Effector memory CD8-positive, alpha-beta T cell (primary cell): ENCODE data around the gene SMLR1.
A peak's percentile ranks its signal among the peaks of the same experiment; 100 is the strongest.
"Not testable (repeated sequence)": the region's sequence is repeated elsewhere in the genome, so short reads cannot be mapped to it uniquely, and the experiment has no call there.

ENCODE experiments used
- ATAC-seq: fragments of 150-1000 bp; cut with Tn5 transposase; replicated peaks from 2 replicates; pipeline ENCODE4 v1.10.0; 2021; ENCODE audit warnings: mild to moderate bottlenecking, moderate library complexity
- DNase-seq, 3 experiments: peaks; one replicate each; pipeline ENCODE4 v3.0.0; 2021
- H3K27ac Mint-ChIP-seq, 2 donors: one replicate each; pipeline ENCODE4 v1.8.0; 2022; ENCODE audit warnings: mild to moderate bottlenecking in 2 of 2, mixed read lengths in 2 of 2, moderate library complexity in 2 of 2
- H3K27me3 Mint-ChIP-seq, 2 donors: one replicate each; pipeline ENCODE4 v1.8.0; 2022; ENCODE audit warnings: mixed read lengths in 2 of 2
- H3K36me3 Mint-ChIP-seq: one replicate; pipeline ENCODE4 v1.8.0; 2022; ENCODE audit warnings: mild to moderate bottlenecking, moderate library complexity, mixed read lengths; ENCODE audit not compliant: insufficient read depth
- H3K4me1 Mint-ChIP-seq, 2 donors: one replicate each; pipeline ENCODE4 v1.8.0; 2022; ENCODE audit warnings: low read depth in 2 of 2, mixed read lengths in 2 of 2
- H3K4me3 Mint-ChIP-seq, 2 donors: one replicate each; pipeline ENCODE4 v1.8.0; 2022; ENCODE audit warnings: mild to moderate bottlenecking in 2 of 2, mixed read lengths in 2 of 2, moderate library complexity in 2 of 2
- H3K9me3 Mint-ChIP-seq, 2 donors: one replicate each; pipeline ENCODE4 v1.8.0; 2022; ENCODE audit warnings: mixed read lengths in 2 of 2

SMLR1 gene

DNA sequence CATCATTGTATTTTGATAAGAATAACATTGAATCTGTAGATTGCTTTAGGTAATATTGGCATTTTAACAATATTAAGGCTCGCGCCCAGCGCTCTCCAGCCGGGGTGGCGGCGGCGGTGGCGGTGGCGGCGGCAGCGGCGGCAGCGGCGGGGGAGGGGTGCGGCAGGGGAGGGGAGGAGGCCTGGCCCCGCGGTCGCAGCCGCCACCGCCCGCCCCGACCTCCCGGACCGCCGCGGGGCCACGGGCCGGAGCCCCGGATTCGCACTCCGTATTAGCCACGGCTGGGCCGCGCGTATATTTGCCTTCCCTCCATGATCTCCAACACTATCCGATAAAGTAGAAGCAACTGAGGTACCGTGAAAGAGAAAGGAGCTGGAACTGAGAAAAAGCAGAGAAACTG lies 25.8 kb upstream of the SMLR1 start:
- H3K4me1 Mint-ChIP-seq, H3K36me3 Mint-ChIP-seq, H3K27ac Mint-ChIP-seq, H3K27me3 Mint-ChIP-seq, DNase-seq, H3K9me3 Mint-ChIP-seq, H3K4me3 Mint-ChIP-seq, ATAC-seq: not testable (repeated sequence)

GRCh38 chr6:130810307-130811030 lies 16.7 kb upstream of the SMLR1 start:
- no peaks in the 10 kb centered on the region for H3K36me3 Mint-ChIP-seq
- H3K27me3 Mint-ChIP-seq: peaks cover 6 to 10% of the 10 kb centered on the region in 2 donors
- ATAC-seq: no peak
- H3K9me3 Mint-ChIP-seq: no peaks in the 10 kb centered on the region
- no peaks in the 10 kb centered on the region for H3K4me1 Mint-ChIP-seq
- H3K4me3 Mint-ChIP-seq: no peak overlapping the region
- H3K27ac Mint-ChIP-seq: no peak overlapping the region
- DNase-seq: no peak

DNA sequence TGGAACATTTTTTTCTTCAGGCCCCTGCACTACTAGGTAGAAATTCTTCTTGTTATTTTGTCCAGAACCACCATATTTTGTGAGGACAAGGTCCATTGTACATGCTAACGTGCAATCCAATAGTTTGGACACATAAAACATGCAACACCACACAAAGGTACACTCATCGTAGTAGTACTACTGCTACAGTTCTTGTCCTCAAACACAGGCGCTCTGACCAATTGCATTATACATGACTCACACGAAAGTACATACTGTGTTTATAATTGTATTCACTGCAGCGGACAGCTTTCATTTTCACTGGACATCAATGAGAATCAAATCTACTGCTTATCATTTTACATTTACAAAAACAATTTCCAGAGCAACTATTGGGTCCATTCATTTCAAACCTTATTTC lies 15.3 kb upstream of the SMLR1 start:
- Mint-ChIP-seq H3K9me3 (no peaks in the 10 kb centered on the region), H3K27ac (no peak overlapping the region), H3K36me3 (no peaks in the 10 kb centered on the region)

DNA sequence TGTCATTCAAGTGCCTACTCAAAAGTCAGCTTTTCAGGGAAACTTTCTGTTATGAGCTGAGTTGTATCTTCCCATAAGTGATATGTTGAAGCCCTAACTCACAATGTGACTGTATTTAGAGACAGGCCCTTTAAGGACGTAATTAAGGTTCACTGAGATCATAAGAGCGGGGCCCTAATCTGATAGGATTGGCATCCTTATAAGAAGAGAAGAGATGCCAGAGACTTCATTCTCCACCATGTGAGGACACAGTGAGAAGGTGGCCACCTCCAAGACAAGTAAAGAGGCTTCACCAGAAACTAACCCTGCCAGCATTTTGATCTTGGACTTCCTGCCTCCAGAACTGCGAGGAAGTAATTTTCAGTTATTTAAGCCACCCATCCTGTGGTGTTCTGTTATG lies 12.7 kb upstream of the SMLR1 start:
- H3K27me3 Mint-ChIP-seq: peaks cover 22 to 27% of the 10 kb centered on the region in 2 donors
- ATAC-seq (no peak), DNase-seq (no peak)
- H3K27ac Mint-ChIP-seq: no peak overlapping the region
- H3K4me1 Mint-ChIP-seq: peaks cover 0 to 2% of the 10 kb centered on the region in 2 donors
- H3K4me3 Mint-ChIP-seq: no peak overlapping the region
- no peaks in the 10 kb centered on the region for H3K36me3 Mint-ChIP-seq
- no peaks in the 10 kb centered on the region for H3K9me3 Mint-ChIP-seq

More for the DNA sequence above, 15.3 kb upstream of the SMLR1 start:
- Mint-ChIP-seq H3K27me3 (peaks cover 2 to 3% of the 10 kb centered on the region in 2 donors), H3K4me1 (no peaks in the 10 kb centered on the region), H3K4me3 (no peak overlapping the region)
- ATAC-seq (no peak), DNase-seq (no peak)

DNA sequence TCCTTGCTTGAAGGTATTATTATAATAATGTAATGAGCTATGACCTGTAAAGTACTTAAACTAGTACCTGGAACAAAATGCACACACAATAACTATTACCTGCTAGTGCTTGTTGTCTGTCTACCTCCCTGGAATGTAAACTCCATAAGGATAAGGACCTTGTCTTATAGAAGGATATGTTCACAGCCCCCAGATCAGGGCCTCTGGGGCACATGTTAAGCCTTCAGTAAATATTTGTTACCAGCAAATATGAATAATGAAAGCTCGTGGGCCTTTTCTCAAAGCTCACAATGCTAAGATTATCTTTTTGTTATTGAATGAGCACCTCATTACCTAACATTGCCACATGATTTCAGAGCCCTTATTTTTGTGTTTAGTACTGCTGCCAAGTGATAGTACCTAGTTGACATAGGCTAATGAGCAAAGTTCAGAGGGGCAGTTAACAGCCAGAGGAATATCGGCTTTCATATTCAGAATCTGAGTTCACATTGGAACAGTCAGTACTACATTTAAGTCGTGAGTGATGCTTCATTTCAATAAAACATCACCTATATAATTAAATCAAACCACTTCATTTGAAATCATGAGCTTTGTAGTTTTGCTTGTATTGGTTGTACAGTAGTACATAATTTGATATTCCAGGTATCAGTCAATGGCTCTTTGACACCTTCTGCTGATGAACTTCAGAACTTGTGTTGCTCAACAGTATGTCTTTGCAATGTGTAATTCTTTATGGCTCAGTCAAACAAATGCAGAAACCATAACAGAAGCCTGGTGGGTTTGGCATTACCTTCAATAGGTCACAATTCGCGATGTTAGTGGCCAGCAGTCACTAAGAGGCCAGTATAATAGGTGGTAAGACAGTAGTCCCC lies 11.8 kb upstream of the SMLR1 start:
- peaks cover 25 to 34% of the 10 kb centered on the region in 2 donors for H3K27me3 Mint-ChIP-seq
- DNase-seq (no peak), ATAC-seq (no peak)
- peaks cover 0 to 2% of the 10 kb centered on the region in 2 donors for H3K4me1 Mint-ChIP-seq
- H3K27ac Mint-ChIP-seq: no peak overlapping the region
- no peak overlapping the region for H3K4me3 Mint-ChIP-seq
- H3K9me3 Mint-ChIP-seq: no peaks in the 10 kb centered on the region
- no peaks in the 10 kb centered on the region for H3K36me3 Mint-ChIP-seq

GRCh38 chr6:130822736-130823135 lies 4.5 kb upstream of the SMLR1 start:
- Mint-ChIP-seq H3K27me3 (peaks cover 13 to 25% of the 10 kb centered on the region in 2 donors), H3K27ac (no peak overlapping the region), H3K4me3 (no peak overlapping the region), H3K4me1 (peaks cover 0 to 4% of the 10 kb centered on the region in 2 donors), H3K36me3 (no peaks in the 10 kb centered on the region), H3K9me3 (no peaks in the 10 kb centered on the region)
- ATAC-seq (no peak), DNase-seq (no peak)

DNA sequence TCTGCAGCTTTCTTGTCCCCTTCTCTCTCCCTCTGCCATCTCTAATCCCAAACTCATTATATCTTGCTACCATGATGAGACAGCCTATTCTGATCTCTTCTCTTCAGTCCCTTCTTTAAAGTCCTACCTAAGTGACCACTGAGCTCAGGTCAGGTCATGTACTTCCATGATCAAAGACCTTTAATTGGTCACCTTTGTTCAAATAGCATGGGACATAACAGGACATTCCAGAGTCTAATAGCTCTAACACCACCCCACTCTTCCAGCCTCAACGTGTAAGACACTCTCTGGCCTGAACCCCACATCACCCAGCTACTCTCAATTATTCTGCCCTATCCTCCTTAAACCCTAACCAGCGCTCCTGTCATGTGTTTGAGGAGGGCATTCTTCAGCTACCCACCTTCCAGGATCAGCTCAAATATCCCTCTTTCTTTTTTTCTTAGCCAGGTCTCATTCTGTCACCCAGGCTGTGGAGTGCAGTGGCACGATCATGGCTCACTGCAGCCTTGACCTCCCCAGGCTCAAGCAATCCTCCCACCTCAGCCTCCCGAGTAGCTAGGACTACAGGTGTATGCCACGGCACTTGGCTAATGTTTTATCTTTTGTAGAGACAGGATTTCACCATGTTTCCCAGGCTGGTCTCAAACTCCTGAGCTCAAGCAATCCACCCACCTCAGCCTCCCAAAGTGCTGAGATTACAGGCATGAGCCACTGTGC lies 2.1 kb upstream of the SMLR1 start:
- Mint-ChIP-seq H3K4me3 (no peak overlapping the region), H3K4me1 (peaks cover 0 to 1% of the 10 kb centered on the region in 2 donors), H3K27ac (no peak overlapping the region), H3K9me3 (no peaks in the 10 kb centered on the region), H3K27me3 (peaks cover 0 to 1% of the 10 kb centered on the region in 2 donors), H3K36me3 (no peaks in the 10 kb centered on the region)
- DNase-seq (no peak), ATAC-seq (no peak)

GRCh38 chr6:130825772-130826441 lies 1.3 kb upstream of the SMLR1 start:
- H3K27ac Mint-ChIP-seq: no peak overlapping the region
- no peak for DNase-seq
- peaks cover 0 to 1% of the 10 kb centered on the region in 2 donors for H3K4me1 Mint-ChIP-seq
- H3K9me3 Mint-ChIP-seq: no peaks in the 10 kb centered on the region
- H3K36me3 Mint-ChIP-seq: no peaks in the 10 kb centered on the region
- no peak overlapping the region for H3K4me3 Mint-ChIP-seq
- peak; percentile 27 for ATAC-seq
- H3K27me3 Mint-ChIP-seq: peaks cover 0 to 1% of the 10 kb centered on the region in 2 donors

DNA sequence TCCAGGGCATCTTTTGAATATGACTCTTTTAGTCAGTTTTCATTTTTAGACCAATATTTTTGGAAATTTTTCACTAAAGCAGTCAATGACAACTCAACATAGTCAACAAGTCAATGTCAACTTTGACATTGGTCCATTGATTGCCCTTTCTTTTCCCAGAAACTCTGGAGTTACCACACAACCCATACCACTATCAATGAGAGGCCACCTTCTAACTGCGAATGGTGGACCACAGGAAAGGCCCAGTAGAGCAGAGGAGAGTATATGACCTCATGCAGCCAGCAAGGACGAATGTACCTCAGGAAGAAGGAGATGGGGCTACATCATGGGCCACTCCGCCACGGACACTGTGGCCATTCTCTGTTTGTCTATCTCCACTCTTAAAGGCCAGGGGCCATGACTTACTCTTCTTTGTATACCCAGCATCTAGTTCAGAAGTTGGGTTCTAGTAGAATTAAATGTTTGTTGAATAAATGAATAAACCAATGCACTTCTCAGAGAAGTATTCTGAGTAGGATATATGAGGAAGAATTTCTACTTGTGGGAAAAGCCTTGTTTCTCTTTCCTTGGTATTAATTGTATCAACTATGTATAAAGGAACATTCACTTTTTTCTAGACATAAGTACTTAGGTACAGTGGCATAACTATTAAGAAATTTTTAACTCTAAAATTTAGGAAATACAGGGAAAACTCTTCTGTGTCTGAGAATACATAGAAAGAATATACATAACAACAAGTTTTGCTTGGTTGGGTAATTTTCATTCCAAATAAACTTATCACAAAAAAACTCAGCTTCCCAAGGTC lies 562 bp upstream of the SMLR1 start:
- no peak overlapping the region for H3K4me3 Mint-ChIP-seq
- H3K9me3 Mint-ChIP-seq: no peaks in the 10 kb centered on the region
- H3K27ac Mint-ChIP-seq: no peak overlapping the region
- peaks cover 0 to 1% of the 10 kb centered on the region in 2 donors for H3K4me1 Mint-ChIP-seq
- H3K36me3 Mint-ChIP-seq: no peaks in the 10 kb centered on the region
- H3K27me3 Mint-ChIP-seq: peaks cover 0 to 4% of the 10 kb centered on the region in 2 donors
- DNase-seq (no peak), ATAC-seq (no peak)

DNA sequence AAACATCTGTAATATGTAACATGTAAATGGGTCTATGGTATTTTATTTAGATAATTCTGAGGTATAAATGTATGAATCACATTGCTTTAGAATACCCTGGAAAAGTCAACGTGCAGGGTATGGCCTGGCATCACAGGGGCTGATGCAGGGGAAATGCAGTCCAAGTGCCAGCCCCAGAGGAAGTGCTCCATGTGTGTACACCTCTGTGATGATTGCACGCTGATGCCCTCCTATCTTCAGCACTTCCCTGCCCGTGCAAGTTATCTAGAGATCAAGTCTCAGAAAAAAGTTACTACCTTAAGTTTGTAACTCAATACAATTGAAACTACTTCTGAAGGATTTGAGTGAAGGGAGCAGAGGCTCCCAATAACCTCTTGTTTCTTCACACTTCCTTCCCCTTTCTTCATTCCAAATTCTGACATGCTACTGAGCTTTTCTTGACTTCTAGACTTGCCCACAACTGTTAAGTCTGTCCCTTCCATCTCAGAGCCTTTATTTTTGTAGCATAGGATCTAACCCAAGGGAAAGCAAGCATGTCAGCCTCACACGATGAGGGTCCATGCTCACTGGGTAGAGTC lies 2.2 kb downstream of the SMLR1 start:
- H3K4me3 Mint-ChIP-seq: no peak overlapping the region
- H3K27me3 Mint-ChIP-seq: peaks cover 0 to 4% of the 10 kb centered on the region in 2 donors
- H3K9me3 Mint-ChIP-seq: no peaks in the 10 kb centered on the region

DNA sequence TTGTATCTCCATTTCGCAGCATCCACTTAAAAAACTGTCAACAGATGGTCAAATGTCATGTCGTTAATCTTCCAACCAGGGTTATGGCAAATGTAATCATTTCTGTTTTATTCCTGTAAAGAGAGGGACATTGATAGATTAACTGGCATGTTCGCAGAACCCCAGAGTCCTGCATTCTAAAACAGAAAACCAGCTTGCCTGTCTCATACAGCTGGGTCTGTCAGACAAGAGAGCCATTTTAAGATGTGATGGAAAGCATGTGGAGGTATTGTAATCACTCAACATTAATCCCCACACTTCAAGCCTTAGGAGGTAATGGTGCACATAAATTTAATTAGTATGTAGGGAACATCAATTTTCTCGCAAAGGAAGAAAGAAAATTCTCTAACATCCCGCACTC lies 4.4 kb downstream of the SMLR1 start:
- no peak overlapping the region for H3K27ac Mint-ChIP-seq
- H3K9me3 Mint-ChIP-seq: no peaks in the 10 kb centered on the region
- DNase-seq (no peak), ATAC-seq (no peak)
- H3K4me3 Mint-ChIP-seq: no peak overlapping the region
- peaks cover 0 to 4% of the 10 kb centered on the region in 2 donors for H3K27me3 Mint-ChIP-seq
- H3K36me3 Mint-ChIP-seq: no peaks in the 10 kb centered on the region
- no peaks in the 10 kb centered on the region for H3K4me1 Mint-ChIP-seq

More for the DNA sequence above, 2.2 kb downstream of the SMLR1 start:
- DNase-seq (no peak), ATAC-seq (no peak)
- no peak overlapping the region for H3K27ac Mint-ChIP-seq
- H3K4me1 Mint-ChIP-seq: peaks cover 0 to under 1% of the 10 kb centered on the region in 2 donors
- no peaks in the 10 kb centered on the region for H3K36me3 Mint-ChIP-seq

DNA sequence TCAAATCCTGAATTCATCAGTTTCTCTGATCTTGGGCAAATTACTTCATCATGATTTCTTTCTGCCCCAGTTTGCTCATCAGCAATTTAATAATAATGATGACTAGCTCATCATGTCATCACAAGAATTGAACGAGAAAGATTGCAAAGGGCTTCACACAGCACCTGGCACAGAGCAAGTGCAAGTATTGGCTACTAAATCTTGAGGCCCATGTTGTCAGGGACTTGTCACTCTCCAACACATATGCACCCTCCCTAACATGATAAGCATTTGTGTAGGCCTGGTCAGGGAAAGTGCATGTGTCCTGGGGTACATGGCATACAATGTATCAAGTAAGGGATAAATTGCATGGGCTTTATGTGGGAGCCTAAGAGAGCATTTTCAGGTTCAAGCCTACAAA lies 6.4 kb downstream of the SMLR1 start:
- DNase-seq (no peak), ATAC-seq (no peak)
- Mint-ChIP-seq H3K36me3 (no peaks in the 10 kb centered on the region), H3K27ac (no peak overlapping the region), H3K9me3 (no peaks in the 10 kb centered on the region), H3K4me1 (no peaks in the 10 kb centered on the region), H3K27me3 (peaks cover 0 to 4% of the 10 kb centered on the region in 2 donors), H3K4me3 (no peak overlapping the region)
